Neural cell (in vitro differentiated cells): ENCODE data around the gene RNF123. TPM values are rescaled to one million over a fixed set of nuclear protein-coding genes. Genes with fewer than 3 reads are reported as not detected.

ENCODE experiments used
- H2AFZ ChIP-seq: fragments of 200-600, 300-800 bp; sonication (generic), shearing (Covaris generic); 2 replicates; pipeline ENCODE4 v1.6.0; 2014; ENCODE audit warnings: low read depth, mild to moderate bottlenecking, antibody characterized with exemption, low read length, moderate library complexity
- H3F3A ChIP-seq: fragments of 200-600 bp; shearing (Covaris generic); 2 replicates; pipeline ENCODE4 v1.6.1; 2016; ENCODE audit warnings: mild to moderate bottlenecking, moderate library complexity, mixed read lengths, antibody characterized with exemption, low read length; ENCODE audit not compliant: insufficient read depth, poor library complexity, severe bottlenecking
- H3K27ac ChIP-seq: fragments of 200-600, 300-800 bp; sonication (generic), shearing (Covaris generic); 2 replicates; pipeline ENCODE4 v1.5.1; 2014; ENCODE audit warnings: mild to moderate bottlenecking, low read length, moderate library complexity
- H3K27me3 ChIP-seq: fragments of 300-800, 200-600 bp; sonication (generic), shearing (Covaris generic); 2 replicates; pipeline ENCODE4 v1.6.0; 2014; ENCODE audit warnings: mild to moderate bottlenecking, low read depth, low read length, moderate library complexity; ENCODE audit not compliant: insufficient read depth
- H3K36me3 ChIP-seq: fragments of 300-800, 200-600 bp; sonication (generic), shearing (Covaris generic); 2 replicates; pipeline ENCODE4 v1.5.1; 2014; ENCODE audit warnings: mild to moderate bottlenecking, antibody characterized with exemption, low read length, moderate library complexity; ENCODE audit not compliant: insufficient read depth
- H3K4me2 ChIP-seq: fragments of 300-800, 200-600 bp; sonication (generic), shearing (Covaris generic); 2 replicates; pipeline ENCODE4 v1.6.0; 2014; ENCODE audit warnings: mild to moderate bottlenecking, low read length
- H3K4me3 ChIP-seq: fragments of 300-800, 200-600 bp; sonication (generic), shearing (Covaris generic); 2 replicates; pipeline ENCODE4 v1.5.1; 2014; ENCODE audit warnings: mild to moderate bottlenecking, low read length, moderate library complexity
- H3K79me2 ChIP-seq: fragments of 200-600 bp; shearing (Covaris generic); replicated peaks from 2 replicates; pipeline ENCODE4 v1.6.0; 2014; ENCODE audit warnings: mild to moderate bottlenecking, low read length, moderate library complexity; ENCODE audit not compliant: insufficient read depth
- H3K9ac ChIP-seq: fragments of 300-800, 200-600 bp; sonication (generic), shearing (Covaris generic); 2 replicates; pipeline ENCODE4 v1.6.1; 2016; ENCODE audit warnings: mild to moderate bottlenecking, low read length, mixed read lengths
- H3K9me2 ChIP-seq: fragments of 200-600 bp; shearing (Covaris generic); 2 replicates; pipeline ENCODE4 v1.6.1; 2016; ENCODE audit warnings: mild to moderate bottlenecking, low read length, mixed read lengths; ENCODE audit not compliant: insufficient read depth
- H3K9me3 ChIP-seq: fragments of 200-600, 300-800 bp; sonication (generic), shearing (Covaris generic); 2 replicates; pipeline ENCODE4 v1.6.1; 2016; ENCODE audit warnings: mild to moderate bottlenecking, mixed run types, low read length, moderate library complexity, mixed read lengths
- H4K20me1 ChIP-seq: fragments of 200-600 bp; shearing (Covaris generic); 2 replicates; pipeline ENCODE4 v1.6.1; 2016; ENCODE audit warnings: mild to moderate bottlenecking, mixed run types; ENCODE audit not compliant: insufficient read depth
- CTCF ChIP-seq: fragments of 450-650 bp; IDR thresholded peaks from 2 replicates; pipeline ENCODE4 v1.5.1; 2014; ENCODE audit warnings: antibody characterized with exemption, mild to moderate bottlenecking, moderate library complexity; ENCODE audit not compliant: poor library complexity, severe bottlenecking
- EP300 ChIP-seq: fragments of 450-650 bp; conservative IDR thresholded peaks from 2 replicates; pipeline ENCODE4 v1.6.1; 2014; ENCODE audit warnings: antibody characterized with exemption, mild to moderate bottlenecking, moderate library complexity; ENCODE audit not compliant: poor library complexity, severe bottlenecking
- EZH2 ChIP-seq: fragments of 200-600, 300-800 bp; shearing (Covaris generic), sonication (generic); IDR thresholded peaks from 2 replicates; pipeline ENCODE4 v1.6.1; 2014; ENCODE audit warnings: antibody characterized with exemption, low read length, borderline replicate concordance, mild to moderate bottlenecking; ENCODE audit not compliant: insufficient read depth, poor library complexity, severe bottlenecking
- MXI1 ChIP-seq: fragments of 450-650 bp; conservative IDR thresholded peaks from 2 replicates; pipeline ENCODE4 v1.6.1; 2014; ENCODE audit warnings: antibody characterized with exemption, mild to moderate bottlenecking; ENCODE audit not compliant: poor library complexity, severe bottlenecking
- POLR2AphosphoS5 ChIP-seq: IDR thresholded peaks from 2 replicates; pipeline ENCODE4 v1.6.1; 2012
- RAD21 ChIP-seq: fragments of 450-650 bp; conservative IDR thresholded peaks from 2 replicates; pipeline ENCODE4 v1.6.1; 2014; ENCODE audit warnings: antibody characterized with exemption, mild to moderate bottlenecking, moderate library complexity
- REST ChIP-seq: IDR thresholded peaks from 2 replicates; pipeline ENCODE4 v1.6.1; 2012; ENCODE audit warnings: borderline replicate concordance
- SMC3 ChIP-seq: fragments of 450-650 bp; conservative IDR thresholded peaks from 2 replicates; pipeline ENCODE4 v1.6.1; 2014; ENCODE audit warnings: antibody characterized with exemption, mild to moderate bottlenecking, moderate library complexity; ENCODE audit not compliant: poor library complexity
- TAF1 ChIP-seq: IDR thresholded peaks from 2 replicates; pipeline ENCODE4 v1.6.1; 2012; ENCODE audit warnings: low read depth
- polyA plus RNA-seq: library from polyadenylated mRNA; depleted of rRNA; stranded (reverse); fragments of >200 nt; gene quantifications from 2 replicates; pipeline ENCODE4 v1.2.3, GENCODE V29; 2014

RNF123 gene
- polyA plus RNA-seq, 1 donor from 2014 or later, result 27.4 TPM

- H3K36me3 ChIP-seq, result no peaks in the 10 kb centered on the region
- no peaks in the 10 kb centered on the region for H3K79me2 ChIP-seq
- H3K27ac ChIP-seq, result no peak overlapping the region
- no peak overlapping the region for H3K4me3 ChIP-seq
- no peak overlapping the region for H3K4me2 ChIP-seq
- no peak overlapping the region for H3K9ac ChIP-seq
- no peak overlapping the region for H2AFZ ChIP-seq
- TF ChIP-seq SMC3 (no peak), MXI1 (no peak), RAD21 (no peak), POLR2AphosphoS5 (no peak), TAF1 (no peak)
- no peaks in the 10 kb centered on the region for H3K27me3 ChIP-seq
- no peaks in the 10 kb centered on the region for H3K9me3 ChIP-seq
- no peaks in the 10 kb centered on the region for H4K20me1 ChIP-seq
- H3F3A ChIP-seq, result no peaks in the 10 kb centered on the region
- H3K9me2 ChIP-seq, result no peaks in the 10 kb centered on the region
Observed at GRCh38 chr3:49680493-49681231, 8.7 kb upstream of the RNF123 start.

- Histone ChIP-seq H3K27me3 (no peaks in the 10 kb centered on the region), H3K4me3 (no peak overlapping the region), H3K79me2 (no peaks in the 10 kb centered on the region), H3K36me3 (no peaks in the 10 kb centered on the region), H3K9ac (no peak overlapping the region), H3F3A (no peaks in the 10 kb centered on the region), H3K27ac (no peak overlapping the region), H3K9me3 (no peaks in the 10 kb centered on the region), H3K9me2 (no peaks in the 10 kb centered on the region), H3K4me2 (no peak overlapping the region), H2AFZ (no peak overlapping the region), H4K20me1 (no peaks in the 10 kb centered on the region)
- TF ChIP-seq REST (no peak), SMC3 (no peak), RAD21 (no peak), POLR2AphosphoS5 (no peak), MXI1 (no peak), TAF1 (no peak), EP300 (no peak), CTCF (no peak), EZH2 (no peak)
Observed at GRCh38 chr3:49681232-49681522, 8.2 kb upstream of the RNF123 start.
